Germinal center (tissue), 1 donor: ENCODE measurements around the gene NDUFB7.
"Not testable (repeated sequence)": the region's sequence is repeated elsewhere in the genome, so short reads cannot be mapped to it uniquely, and the experiment has no call there.

ENCODE experiments used
- DNase-seq: peaks from one replicate; pipeline ENCODE4 v3.0.0; 2012; ENCODE audit warnings: mixed read lengths, low spot score

NDUFB7 gene

DNA sequence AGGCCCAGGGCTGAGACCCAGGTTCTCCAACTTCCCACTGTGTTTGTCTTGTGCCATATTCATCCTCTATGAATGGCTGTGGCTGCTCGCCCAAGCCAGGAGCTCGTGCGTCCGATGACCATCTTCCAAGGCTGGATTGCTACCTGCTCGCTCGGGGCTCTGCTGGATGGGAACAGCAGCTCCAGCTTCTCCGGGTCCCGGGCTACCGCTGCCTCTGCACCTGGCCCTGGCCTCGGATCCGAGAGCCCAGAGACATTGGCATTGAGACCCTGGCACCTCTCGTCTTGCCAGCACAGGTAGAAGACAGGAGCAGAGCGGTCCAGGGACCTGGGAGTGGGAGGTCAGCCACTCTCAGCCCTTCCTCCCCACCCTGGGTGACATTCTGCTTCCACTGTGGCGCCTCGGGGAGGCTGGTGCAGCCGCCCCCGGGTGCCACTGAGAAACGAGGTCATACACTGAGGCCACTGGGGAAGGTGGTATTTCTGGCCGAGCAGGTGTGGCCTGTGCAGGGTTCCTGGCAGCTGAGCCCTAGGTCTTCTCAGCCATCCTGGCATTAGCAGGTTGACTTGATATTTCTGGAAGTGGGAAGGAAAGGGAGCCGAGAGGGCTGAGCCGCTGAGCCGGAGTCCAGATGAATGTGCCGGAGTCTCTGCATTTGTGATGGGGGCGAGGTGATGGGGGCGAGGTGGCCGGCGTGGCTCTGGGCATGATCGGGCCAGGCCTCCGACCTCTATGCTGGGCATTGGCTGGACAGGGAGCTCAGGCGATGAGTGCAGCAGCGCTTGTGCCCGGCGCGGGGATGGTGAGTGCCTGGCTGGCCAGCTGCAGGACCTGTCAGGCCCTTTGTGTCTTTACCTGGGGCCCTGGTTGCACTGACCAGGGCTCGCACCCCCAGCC, 18.6 kb downstream of the NDUFB7 start:
- no peak for DNase-seq

DNA sequence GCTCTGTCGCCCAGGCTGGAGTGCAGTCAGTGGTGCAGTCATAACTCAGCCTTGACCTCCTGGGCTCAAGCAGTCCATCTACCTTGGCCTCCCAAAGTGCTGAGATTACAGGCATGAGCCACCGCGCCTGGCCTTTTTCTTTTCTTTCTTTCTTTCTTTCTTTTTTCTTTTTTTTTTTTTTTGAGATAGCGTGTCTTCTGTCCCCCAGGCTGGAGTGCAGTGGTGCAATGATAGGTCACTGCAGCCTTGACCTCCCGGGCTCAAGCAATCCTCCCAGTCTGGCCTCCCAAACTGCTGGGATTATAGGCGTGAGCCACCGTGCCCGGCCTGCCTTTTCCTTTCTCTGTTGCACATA, 19.9 kb downstream of the NDUFB7 start:
- DNase-seq, result not testable (repeated sequence)

DNA sequence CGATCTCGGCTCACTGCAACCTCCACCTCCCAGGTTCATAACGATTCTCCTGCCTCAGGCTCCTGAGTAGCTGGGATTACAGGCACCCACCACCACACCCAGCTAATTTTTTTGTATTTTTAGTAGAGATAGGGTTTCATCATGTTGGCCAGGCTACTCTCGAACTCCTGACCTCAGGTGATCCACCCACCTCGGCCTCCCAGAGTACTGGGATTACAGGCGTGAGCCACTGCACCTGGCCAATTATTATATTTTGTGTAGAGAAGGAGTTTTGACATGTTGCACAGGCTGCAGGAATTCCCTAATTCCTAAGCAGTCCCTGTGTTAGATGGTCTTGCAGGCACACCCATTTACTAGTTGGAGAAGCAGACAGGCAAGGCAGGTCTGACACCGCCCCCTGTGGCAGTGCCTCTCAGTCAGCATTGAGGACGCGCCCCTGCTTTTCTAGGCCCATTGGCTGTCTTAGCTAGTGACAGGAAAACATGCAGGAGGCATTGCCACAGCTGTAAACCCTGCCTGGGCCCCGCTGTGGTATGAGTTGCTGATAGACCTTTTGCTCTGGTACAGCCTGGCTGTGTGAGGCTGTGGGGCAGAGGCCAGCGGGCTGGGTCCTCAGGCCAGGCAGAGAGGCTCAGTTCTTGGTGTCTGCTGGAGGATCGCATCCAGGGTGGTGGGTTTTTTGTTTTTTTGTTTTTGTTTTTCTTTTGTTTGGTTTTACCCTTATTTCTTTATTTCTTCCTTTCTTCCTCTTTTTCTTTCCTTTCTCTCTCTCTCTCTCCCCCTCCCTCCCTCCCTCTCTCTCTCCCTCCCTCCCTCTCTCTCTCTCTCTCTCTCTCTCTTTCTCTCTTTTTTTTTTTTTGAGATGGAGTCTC, 20.5 kb downstream of the NDUFB7 start:
- DNase-seq, result peak; percentile 62

DNA sequence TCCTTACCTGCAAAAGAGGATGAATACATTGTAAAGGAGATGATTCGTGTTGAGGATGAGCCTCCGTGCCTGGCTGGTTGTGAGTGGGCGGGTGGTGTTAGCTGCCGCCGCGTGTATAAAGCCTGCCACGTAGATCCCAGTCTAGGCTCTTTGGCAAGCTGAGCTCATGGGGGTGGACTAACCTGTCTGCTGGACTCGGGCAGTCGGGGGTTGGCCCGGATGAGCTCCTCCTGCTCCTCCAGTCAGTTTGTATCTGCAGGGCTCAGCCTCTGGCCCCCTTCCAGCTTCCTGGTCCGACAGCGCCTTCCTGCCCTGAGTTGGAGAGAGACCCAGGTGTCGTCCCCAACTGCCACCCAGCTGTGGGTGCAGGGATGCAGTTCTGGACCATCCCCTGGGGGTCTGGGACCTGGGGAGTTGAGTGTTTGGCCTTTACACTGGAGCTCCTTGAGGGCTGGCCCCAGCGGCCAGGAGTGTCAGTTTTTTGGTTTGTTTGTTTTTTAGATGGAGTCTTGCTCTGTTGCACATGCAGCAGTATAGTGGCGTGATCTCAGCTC, 21.6 kb downstream of the NDUFB7 start:
- DNase-seq, result no peak

DNA sequence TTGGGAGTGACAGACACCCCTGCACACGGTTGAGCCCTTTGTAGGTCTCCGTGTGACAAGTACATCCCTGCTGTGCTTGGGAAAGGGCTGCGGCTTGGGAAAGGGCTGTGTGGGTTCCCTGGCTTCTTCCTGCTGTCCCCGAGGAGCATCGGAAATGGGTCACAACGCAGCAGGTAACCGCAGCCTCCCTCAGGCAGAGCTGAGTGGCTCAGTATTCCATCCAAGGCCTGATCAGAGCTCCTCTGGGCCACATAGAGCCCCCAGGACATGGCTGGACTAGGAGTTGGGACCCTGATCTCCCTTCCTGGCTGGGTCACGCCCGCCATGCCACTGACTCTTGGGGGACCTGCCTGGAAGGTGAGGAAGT, 26.2 kb downstream of the NDUFB7 start:
- DNase-seq, result no peak

DNA sequence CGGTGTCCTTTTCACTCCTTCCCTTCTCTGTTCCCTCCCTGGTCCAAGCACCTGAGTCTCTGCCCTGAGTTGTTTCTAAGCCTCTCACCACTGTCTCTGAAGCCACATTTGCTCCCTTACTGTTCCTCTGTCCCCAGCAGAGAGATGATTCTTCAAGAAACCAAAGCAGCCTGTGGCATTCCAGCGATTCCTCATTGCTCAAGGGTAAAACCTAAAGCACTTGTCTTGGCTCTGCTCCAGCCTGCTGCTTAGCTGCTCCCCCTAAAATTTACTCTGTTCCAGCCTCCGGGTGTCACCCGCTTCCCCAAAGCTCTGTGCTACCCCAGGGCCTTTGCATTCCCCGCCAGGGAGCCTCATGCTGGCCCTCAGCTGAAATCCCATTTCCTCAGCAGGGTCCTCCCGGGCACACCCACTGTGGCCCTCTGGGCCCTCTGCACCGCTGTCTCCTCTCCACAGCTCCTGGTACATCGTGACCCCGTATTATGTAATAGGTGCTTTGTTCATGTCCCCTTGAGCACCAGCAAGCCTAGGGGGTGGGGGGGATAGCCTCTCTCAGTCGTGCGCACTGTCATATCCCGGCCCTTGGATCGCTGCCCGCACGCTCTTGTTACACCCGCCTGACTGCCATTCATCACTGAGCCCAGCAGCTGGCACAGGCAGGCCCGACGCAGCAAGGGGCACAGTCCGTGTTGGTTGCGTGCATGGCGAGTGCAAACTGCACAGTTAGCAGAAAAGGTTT, 26.7 kb downstream of the NDUFB7 start:
- DNase-seq, result no peak

DNA sequence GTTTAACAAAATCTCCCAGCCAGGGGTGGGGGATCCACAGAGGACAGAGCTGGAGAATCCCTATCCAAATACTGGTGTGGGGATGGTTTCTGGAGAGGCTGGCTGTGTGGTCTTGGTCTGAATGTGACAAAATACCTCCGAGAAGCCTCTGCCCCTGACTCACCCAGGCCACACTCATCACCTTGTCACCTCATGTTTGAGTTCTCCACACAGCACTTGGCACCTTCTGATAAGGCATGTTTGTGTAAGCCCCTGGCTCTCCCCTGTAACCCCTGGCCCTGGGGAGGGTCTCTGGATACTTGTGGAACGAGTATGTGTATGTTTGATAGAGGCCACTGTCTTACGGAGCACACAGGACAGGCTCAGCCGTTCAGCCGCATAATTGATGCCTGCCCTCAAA, 27.8 kb downstream of the NDUFB7 start:
- DNase-seq, result no peak

DNA sequence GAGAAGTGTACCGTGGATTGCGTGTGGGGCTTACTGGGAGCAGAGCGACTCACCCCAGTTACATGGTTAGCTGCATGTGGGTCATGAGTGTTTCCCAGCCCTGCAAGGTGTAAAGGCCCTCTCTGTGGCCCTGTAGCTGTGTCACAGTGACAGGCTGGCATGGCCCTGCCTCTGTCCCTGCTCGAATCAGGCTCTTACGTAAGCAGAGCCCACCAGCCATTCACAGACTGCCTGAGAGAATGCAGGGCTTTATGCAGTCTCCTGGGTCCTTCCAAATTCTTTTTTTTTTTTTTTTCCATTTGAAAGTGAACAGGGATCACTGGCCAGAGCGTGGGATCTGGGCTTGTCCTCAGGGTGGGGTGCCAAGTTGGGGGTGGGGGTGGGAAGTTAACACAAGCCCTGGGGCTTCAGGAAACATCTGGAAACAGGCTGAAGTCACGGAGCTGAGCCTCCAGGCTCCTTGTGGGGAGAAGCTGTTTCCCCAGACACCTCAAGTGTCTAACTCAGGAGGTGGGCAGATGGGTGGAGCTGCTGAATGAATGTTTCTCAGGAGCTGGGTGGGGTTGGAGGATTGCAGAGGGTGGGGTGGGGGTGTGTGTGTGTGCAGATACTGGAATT, 29.0 kb downstream of the NDUFB7 start:
- no peak for DNase-seq

DNA sequence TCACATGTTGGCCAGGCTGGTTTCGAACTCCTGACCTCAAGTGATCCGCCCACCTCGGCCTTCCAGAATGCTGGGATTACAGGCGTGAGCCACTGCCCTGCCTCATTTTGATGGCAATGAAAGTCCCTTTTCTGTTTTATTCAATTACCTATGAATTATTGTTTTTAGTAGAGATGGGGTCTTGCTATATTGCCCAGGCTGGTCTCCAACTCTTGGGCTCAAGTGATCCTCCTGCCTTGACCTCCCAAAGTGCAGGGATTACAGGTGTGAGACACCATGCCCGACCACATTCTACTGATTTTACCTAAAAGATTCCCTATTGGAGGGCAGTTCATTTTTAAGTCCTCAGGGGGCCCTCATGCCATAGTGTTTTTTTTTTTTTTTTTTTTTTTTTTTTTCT, 29.9 kb downstream of the NDUFB7 start:
- not testable (repeated sequence) for DNase-seq

DNA sequence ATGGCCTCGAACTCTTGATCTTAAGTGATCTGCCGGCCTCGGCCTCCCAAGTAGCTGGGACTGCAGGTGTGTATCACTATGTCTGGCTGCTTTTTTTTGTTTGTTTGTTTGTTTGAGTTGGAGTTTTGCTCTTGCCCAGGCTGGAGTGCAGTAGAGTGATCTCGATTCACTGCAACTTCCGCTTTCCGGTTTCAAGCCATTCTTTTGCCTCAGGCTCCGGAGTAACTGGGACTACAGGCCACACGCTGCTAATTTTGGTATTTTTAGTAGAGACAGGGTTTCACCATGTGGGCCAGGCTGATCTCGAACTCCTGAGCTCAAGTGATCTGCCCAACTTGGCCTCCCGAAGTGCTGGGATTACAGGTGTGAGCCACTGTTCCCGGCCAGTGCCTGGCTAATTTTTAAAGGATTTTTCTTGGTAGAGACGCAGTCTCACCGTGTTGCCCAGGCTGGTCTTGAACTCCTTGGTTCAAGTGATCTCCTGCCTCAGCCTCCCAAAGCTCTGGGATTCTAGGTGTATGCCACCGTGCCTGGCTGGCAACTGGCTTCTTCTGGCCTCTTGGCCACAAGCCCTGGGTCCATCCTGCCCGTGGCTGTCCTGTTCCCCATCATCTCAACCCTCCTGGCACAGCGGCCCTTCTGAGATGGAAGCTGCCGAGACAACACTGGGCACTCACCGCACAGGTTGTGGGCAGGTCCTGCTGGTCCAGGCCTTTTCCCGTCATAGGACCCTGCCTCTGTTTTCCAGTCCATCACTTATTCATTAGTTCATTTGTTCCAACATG, 30.9 kb downstream of the NDUFB7 start:
- DNase-seq, result no peak

DNA sequence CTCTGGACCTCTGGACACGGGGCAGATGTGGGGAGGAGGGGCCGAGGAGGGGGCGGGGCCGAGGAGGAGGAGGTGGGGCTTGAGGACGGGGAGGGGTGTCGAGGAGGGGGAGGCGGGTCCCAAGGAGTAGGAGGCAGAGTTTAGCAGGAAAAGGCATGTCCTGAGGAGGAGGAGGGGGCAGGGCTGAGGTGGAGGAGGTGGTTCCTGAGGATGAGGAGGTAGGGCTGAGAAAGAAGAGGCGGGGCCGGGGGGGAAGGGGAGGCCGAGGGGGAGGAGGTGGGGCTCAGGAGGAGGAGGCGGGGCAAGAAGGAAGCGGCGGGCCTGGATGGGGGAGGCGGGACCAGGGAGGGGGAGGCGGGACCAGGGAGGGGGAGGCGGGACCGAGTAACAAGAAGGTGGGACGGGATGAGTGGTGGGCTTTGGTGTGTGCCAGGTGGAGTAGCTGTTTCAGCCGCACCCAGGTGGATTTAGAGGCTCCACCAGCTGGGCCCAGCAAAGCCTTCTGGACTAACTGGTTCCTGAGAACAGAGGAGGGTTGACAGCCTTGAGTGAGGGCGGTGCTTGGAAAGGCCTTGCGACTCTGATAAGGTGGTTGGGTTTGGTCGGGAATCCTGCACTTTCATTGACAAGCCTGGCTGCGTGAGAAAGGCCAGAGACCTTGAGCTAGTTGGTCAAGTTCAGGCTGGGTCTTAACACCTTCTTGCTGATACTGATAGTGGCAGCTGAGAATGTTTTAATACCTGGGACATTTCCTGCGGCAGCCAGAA, 34.8 kb downstream of the NDUFB7 start:
- DNase-seq, result peak; percentile 62

DNA sequence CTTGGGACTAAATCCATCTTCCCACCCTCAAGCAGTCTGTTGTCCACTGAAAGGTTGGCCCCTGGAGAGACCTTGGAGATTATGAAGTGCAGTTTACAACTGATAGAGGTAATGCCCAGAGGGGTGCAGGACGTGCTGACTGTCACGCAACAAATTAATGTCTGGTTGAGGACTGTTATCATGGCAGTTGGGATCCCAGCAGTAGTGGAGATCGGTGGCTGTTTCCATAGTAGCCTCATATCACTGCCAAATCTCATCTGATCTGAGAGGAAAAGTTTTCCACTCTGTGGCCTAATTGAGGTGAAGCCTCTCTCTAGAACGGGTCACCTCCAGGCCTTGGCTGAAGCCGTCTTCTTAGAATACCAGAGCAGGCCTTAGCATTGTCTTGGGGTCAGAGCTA, 38.4 kb downstream of the NDUFB7 start:
- DNase-seq, result no peak

DNA sequence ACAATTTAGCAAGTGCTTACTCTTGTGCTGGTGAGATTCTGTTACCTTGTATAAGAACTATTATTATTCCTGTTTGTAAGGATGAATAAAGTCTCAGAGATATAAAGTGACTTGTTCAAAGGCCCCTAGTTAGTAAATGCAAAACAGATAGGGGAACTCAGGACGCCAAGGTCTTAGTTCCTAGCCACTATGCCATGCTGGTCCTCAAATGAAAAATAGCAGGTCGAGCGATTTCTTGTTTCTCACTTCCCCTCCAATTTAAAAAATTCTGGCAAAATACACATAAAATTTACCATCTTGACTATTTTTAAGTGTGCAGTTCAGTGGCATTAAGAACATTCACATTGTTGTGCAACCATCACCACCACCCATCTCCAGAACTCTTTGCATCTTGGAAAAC, 41.4 kb downstream of the NDUFB7 start:
- no peak for DNase-seq

DNA sequence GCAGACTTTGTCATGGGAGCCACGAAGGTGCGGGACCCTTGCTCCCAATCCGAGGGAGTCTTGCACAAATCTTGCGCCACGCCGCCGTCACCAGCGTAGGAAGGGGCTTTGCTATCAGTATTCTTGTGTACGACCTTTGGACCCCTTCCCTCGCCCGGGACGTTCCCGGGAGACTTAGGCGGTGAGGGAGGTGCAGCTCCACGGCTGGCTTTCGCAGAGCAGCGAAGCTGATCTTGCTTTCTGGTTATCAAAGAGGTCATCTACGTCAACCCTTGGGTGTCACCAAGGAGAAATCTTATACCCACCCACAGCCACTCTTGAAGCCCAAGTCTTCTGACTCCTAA, 41.9 kb downstream of the NDUFB7 start:
- no peak for DNase-seq

DNA sequence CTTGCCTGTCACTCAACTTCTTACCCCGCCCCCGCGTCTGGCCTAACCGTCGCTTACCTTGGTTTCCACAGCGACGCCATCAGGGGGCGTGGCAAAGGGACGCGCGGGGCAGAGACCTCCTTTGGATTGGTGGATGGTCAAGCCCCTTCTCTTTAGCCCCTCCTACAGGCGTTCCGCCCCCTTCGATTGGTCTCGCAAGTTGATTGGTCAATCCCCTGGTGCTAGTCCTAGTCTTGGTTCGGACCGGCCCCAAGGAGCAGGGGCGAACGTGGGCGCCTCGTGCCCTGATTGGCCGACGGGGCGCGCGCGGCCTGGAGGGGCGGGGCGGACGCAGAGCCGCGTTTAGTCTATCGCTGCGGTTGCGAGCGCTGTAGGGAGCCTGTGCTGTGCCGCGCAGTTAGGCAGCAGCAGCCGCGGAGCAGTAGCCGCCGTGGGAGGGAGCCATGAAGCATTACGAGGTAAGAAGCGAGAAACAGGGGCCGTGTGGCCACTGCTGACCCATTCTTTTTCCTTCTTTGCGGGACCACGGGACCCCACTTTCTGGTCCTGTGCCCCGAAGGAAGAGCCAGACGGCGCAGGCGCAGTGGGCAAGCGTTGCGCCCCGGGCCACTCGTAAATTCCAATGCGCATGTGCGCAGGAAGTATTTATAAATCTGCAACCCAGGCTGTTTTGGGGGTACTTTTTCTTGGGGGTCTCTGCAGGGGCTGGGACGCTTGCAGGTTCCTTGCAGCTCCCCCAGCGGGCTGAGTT, 42.4 kb downstream of the NDUFB7 start, which contains the start of gene TECR:
Gene TECR, plus strand, starts transcription at position 341 of the 751 bp plus-strand sequence. Its CDS starts 103 bp downstream, at position 444.
- peak; percentile 97 for DNase-seq

DNA sequence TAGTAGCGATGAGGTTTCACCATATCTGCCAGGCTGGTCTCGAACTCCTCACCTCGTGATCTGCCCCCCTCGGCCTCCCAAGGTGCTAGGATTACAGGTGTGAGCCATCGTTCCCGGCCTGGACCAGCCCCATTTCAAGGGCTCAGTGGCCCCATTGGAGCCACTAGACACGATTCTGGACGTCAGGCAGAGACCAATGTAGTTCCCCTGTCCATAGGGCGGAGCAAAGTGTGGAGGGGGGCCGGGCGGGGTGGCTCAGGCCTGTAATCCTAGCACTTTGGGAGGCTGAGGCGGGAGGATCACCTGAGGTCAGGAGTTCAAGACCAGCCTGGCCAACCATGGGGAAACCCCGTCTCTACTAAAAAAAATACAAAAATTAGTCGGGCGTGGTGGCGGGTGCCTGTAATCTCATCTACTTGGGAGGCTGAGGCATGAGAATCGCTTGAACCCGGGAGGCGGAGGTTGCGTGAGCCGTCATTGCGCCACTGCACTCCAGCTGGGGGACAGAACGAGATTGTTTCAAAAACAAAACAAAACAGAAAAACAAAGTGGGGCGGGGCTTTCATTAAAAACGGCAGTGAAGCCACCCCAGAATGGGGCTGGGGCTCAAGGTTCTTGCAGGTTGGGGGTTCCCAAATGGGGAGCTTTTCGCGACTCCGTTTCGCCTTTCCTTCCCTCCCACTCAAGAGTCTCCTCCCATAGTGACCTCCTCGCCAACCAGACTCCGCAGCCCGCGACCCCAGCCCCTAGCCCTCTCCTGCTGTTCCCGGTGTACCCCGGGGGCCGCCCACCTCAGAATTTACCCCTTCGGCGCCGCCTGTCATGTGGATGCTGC, 43.2 kb downstream of the NDUFB7 start:
- no peak for DNase-seq

DNA sequence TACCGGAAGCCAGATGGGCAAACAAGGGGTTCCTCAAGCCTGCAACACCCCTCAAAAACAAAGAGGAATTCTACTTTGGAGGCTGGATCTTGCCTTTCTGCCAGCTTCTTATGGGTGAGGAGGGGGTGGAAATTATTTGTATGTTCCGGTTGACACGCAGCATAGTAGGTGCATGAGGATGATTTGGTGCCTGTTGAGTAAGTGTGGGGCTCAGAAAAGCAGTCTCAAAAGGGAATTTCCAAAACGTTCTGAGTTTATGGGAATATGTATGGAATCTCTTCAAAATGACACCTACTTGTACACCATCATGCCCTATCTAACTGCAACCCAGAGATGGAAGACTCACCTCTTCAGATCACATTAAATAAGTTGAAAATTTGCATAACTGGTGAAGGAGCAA, 45.4 kb downstream of the NDUFB7 start:
- DNase-seq, result no peak

DNA sequence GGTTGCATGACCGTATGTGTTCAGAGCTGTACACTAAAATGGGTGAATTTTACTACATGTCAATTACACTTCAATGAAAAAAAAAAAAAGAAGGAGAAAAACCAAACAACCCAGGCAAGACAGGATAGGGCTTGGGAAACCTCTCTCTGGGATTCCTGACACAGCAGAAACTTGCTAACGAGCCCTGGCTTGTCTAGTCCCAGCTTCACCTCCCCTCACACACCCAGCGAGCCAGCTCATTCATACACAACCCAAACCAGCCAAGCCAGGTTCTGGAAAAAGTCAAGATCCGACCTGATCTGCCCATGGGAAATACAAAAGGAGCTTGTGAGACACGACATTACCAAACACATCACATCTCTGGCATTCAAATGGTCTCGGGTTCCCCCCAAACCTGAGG, 46.1 kb downstream of the NDUFB7 start:
- DNase-seq, result no peak

DNA sequence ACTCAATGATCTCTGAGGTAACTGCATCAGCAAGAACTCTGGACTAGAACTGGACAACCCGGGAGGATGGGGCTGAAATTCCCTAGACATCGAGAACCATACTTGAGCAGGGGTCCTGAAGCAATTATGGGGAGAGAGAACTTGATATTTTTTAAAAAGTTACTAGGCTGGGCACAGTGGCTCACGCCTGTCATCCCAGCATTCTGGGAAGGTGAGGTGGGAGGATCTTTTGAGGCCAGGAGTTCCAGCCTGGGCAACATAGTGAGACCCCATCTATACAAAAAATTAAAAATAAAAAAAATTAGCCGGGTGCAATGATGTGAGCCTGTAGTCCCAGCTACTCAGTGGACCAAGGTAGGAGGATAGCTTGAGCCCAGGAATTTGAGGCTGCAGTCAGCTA, 51.3 kb downstream of the NDUFB7 start:
- no peak for DNase-seq
